Mesenchymal stem cell (in vitro differentiated cells and primary cell): ENCODE data around the gene GLOD4.

Experiments used
- DNase-seq: peaks from one replicate; pipeline ENCODE4 v3.0.0-alpha.2; 2013
- H2AFZ ChIP-seq: one replicate; pipeline ENCODE4 v1.6.1; 2013; ENCODE audit warnings: low read depth, mild to moderate bottlenecking, control low read depth, inconsistent platforms, low read length, moderate library complexity
- H2AK5ac ChIP-seq: 2 replicates; pipeline ENCODE4 v1.6.1; 2013; ENCODE audit warnings: low read length, moderate library complexity, mild to moderate bottlenecking, inconsistent platforms; ENCODE audit not compliant: severe bottlenecking
- H2BK120ac ChIP-seq: one replicate; pipeline ENCODE4 v1.6.1; 2013; ENCODE audit warnings: low read depth, mild to moderate bottlenecking, inconsistent platforms, low read length, moderate library complexity
- H2BK12ac ChIP-seq, 2 experiments: one replicate each; pipeline ENCODE4 v1.6.1; 2013; ENCODE audit warnings: inconsistent platforms in 2 of 2, low read length in 2 of 2, mild to moderate bottlenecking in 2 of 2, moderate library complexity in 2 of 2, control low read depth in 1 of 2
- H2BK15ac ChIP-seq: one replicate; pipeline ENCODE4 v1.6.1; 2013; ENCODE audit warnings: mild to moderate bottlenecking, low read depth, inconsistent platforms; ENCODE audit not compliant: poor library complexity, severe bottlenecking
- H2BK5ac ChIP-seq: 2 replicates; pipeline ENCODE4 v1.6.1; 2013; ENCODE audit warnings: low read depth, mild to moderate bottlenecking, low read length, control low read depth, inconsistent platforms; ENCODE audit not compliant: poor library complexity, severe bottlenecking
- H3K14ac ChIP-seq, 2 experiments: one replicate each; pipeline ENCODE4 v1.6.1; 2013; ENCODE audit warnings: inconsistent platforms in 2 of 2, low read length in 2 of 2, control low read depth in 1 of 2, mild to moderate bottlenecking in 1 of 2, moderate library complexity in 1 of 2
- H3K18ac ChIP-seq, 2 experiments: one replicate each; pipeline ENCODE4 v1.6.1; 2013; ENCODE audit warnings: inconsistent platforms in 2 of 2, low read length in 2 of 2, control low read depth in 1 of 2, low read depth in 1 of 2, mild to moderate bottlenecking in 1 of 2
- H3K23ac ChIP-seq, 2 experiments: one replicate each; pipeline ENCODE4 v1.6.1; 2013; ENCODE audit warnings: inconsistent platforms in 2 of 2, low read length in 2 of 2, mild to moderate bottlenecking in 2 of 2, moderate library complexity in 2 of 2, control low read depth in 1 of 2
- H3K27ac ChIP-seq: 2 replicates; pipeline ENCODE4 v1.5.1; 2013; ENCODE audit warnings: mild to moderate bottlenecking, moderate library complexity, low read length, control low read depth, inconsistent platforms; ENCODE audit not compliant: poor library complexity, severe bottlenecking
- H3K27me3 ChIP-seq, 2 experiments: 2 replicates each; pipeline versions ENCODE4 v1.6.1 to v1.7.0; 2013; ENCODE audit warnings: low read length in 2 of 2, mild to moderate bottlenecking in 2 of 2, moderate library complexity in 2 of 2, control low read depth in 1 of 2, inconsistent platforms in 1 of 2; ENCODE audit not compliant: control insufficient read depth in 1 of 2, insufficient read depth in 1 of 2
- H3K36me3 ChIP-seq, 2 experiments: 2 replicates each; pipeline versions ENCODE4 v1.6.1 to v1.7.0; 2013; ENCODE audit warnings: low read length in 2 of 2, control low read depth in 1 of 2, inconsistent platforms in 1 of 2, low read depth in 1 of 2, mild to moderate bottlenecking in 1 of 2; ENCODE audit not compliant: insufficient read depth in 2 of 2, control insufficient read depth in 1 of 2
- H3K4ac ChIP-seq, 2 experiments: one replicate each; pipeline ENCODE4 v1.6.1; 2013; ENCODE audit warnings: inconsistent platforms in 2 of 2, low read length in 2 of 2, mild to moderate bottlenecking in 2 of 2, moderate library complexity in 2 of 2, control low read depth in 1 of 2, low read depth in 1 of 2
- H3K4me1 ChIP-seq: 2 replicates; pipeline ENCODE4 v1.6.1; 2013; ENCODE audit warnings: low read depth, low read length, control low read depth; ENCODE audit not compliant: control insufficient read depth, insufficient read depth
- H3K4me2 ChIP-seq: 2 replicates; pipeline ENCODE4 v1.6.1; 2013; ENCODE audit warnings: low read length, mild to moderate bottlenecking, inconsistent platforms; ENCODE audit not compliant: poor library complexity, severe bottlenecking
- H3K4me3 ChIP-seq, 2 experiments: 2 replicates each; pipeline versions ENCODE4 v1.5.1 to v1.7.0; 2013; ENCODE audit warnings: low read length in 2 of 2, mild to moderate bottlenecking in 2 of 2, control low read depth in 1 of 2, low read depth in 1 of 2; ENCODE audit not compliant: insufficient read depth in 1 of 2
- H3K79me1 ChIP-seq: replicated peaks from 2 replicates; pipeline ENCODE4 v1.6.1; 2013; ENCODE audit warnings: mild to moderate bottlenecking, control low read depth, low read length, inconsistent platforms; ENCODE audit not compliant: poor library complexity, severe bottlenecking
- H3K9ac ChIP-seq: 2 replicates; pipeline ENCODE4 v1.7.0; 2013; ENCODE audit warnings: mild to moderate bottlenecking, low read length, moderate library complexity
- H3K9me3 ChIP-seq: 2 replicates; pipeline ENCODE4 v1.7.0; 2013; ENCODE audit warnings: mild to moderate bottlenecking, low read length; ENCODE audit not compliant: control insufficient read depth
- H4K8ac ChIP-seq: one replicate; pipeline ENCODE4 v1.6.1; 2013; ENCODE audit warnings: inconsistent platforms, mild to moderate bottlenecking, low read length, moderate library complexity
- H4K91ac ChIP-seq: one replicate; pipeline ENCODE4 v1.6.1; 2013; ENCODE audit warnings: mild to moderate bottlenecking, low read length, inconsistent platforms
- WGBS: methylation state at CpG from one replicate; pipeline ENCODE4 v1.1.7; 2013; ENCODE audit warnings: mixed read lengths; 5-methylcytosine and 5-hydroxymethylcytosine counted together

The GLOD4 gene

DNA sequence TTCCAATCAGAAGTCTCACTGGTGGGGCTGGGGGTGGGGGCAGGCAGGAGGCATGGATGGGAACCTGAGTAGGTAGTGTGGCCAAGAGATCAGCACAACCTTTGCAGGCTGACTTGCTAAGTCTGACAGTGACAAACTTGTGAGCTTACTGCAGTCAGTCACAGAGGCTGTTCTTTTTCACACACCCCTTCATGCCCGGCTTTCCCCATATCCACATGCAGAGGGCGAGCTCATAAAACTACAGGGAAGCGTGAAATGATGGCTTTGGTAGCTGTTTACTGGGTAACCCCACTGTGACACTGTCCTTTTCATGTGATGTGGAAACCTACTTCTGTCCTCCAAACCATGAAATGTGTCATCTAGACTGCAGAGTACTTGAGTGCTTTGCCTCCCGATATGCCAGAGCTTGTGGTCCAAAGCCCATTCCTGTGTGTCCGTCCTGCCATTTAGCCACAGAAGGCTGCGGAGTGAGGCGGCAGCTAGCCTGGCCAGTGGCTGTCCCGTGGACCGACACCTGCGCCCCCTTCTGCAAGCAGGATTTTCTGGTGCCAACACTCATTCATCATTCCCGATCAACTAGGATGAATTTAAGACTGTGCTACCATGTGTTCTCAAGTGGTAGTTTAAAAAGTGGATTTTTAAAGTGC lies 39.8 kb downstream of the GLOD4 start:
- no peak overlapping the region for H3K4me3 ChIP-seq
- no peak overlapping the region for H3K27ac ChIP-seq
- peaks cover 48% of the 10 kb centered on the region for H3K79me1 ChIP-seq
- WGBS: 93% methylated on average over 11 of the region's 11 CpGs
- H4K8ac ChIP-seq: no peak overlapping the region
- H3K4me2 ChIP-seq: no peak overlapping the region
- H2BK5ac ChIP-seq: no peak overlapping the region
- no peak overlapping the region for H3K4ac ChIP-seq
- H3K18ac ChIP-seq: no peak overlapping the region
- no peak overlapping the region for H2BK15ac ChIP-seq
- H3K9me3 ChIP-seq: no peaks in the 10 kb centered on the region
- H3K9ac ChIP-seq: no peak overlapping the region
- no peak overlapping the region for H2AFZ ChIP-seq
- H3K14ac ChIP-seq: no peak overlapping the region
- H3K36me3 ChIP-seq: peaks cover 68 to 93% of the 10 kb centered on the region in 2 experiments
- H2BK120ac ChIP-seq: no peak overlapping the region
- H2AK5ac ChIP-seq: no peak overlapping the region
- no peaks in the 10 kb centered on the region for H3K27me3 ChIP-seq
- H3K4me1 ChIP-seq: peaks cover 1% of the 10 kb centered on the region
- no peak for DNase-seq
- H4K91ac ChIP-seq: no peak overlapping the region
- no peak overlapping the region for H3K23ac ChIP-seq
- H2BK12ac ChIP-seq: no peak overlapping the region

DNA sequence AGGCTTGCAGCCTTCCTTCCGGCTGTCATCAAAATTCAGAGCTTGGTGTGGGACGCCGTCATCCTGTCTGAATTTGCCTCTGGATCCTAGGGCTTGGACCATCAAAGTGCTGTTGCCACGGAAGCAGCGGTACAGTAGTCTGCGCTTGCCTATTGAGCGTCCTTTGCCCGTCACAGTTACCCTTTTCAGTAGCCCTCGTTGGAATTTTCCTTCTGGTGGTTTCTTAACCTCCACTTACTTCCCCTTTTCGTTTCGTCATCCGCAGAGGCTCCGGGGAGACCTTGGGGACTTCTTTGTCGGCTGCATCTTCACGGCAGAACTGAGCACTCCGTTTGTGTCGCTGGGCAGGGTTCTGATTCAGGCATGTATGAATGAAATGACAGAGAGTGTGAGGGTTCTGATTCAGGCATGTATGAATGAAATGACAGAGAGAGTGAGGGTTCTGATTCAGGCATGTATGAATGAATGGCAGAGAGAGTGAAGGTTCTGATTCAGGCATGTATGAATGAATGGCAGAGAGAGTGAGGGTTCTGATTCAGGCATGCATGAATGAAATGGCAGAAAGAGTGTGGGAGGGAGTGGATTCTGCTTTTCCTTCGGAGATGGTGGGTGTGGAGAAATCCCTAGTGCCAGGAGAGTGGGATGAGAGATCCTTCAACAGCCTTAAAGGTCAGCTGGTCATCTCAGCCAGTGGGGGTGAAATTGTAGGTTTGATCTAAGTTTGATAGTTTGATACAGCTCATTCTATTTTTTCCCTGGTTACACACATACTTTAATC lies 41.7 kb downstream of the GLOD4 start:
- Histone ChIP-seq H3K4me1 (peaks cover 1% of the 10 kb centered on the region), H3K79me1 (peaks cover 34% of the 10 kb centered on the region), H3K23ac (no peak overlapping the region)

DNA sequence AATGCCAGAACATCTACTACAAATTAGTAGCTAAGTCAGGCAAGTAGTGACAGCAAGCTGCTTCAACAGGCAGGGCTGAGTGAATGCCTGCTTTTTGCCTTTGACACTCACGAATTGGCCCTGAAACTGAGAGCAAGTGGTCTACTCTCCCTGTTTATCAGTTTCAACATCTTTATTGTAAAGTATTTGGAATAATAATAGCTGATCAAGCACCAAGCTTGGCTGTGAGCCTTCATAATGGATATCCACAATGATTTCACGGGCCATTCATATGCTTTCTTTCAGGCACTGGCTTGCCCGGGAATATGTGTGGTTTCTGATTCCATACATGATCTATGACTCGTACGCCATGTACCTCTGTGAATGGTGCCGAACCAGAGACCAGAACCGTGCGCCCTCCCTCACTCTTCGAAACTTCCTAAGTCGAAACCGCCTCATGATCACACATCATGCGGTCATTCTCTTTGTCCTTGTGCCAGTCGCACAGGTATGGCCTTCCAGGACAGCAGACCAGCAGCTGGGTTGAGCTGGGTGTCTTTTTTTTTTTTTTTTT lies 44.4 kb downstream of the GLOD4 start:
- Histone ChIP-seq H3K23ac (no peak overlapping the region), H3K9me3 (no peaks in the 10 kb centered on the region), H2AFZ (no peak overlapping the region), H2BK5ac (no peak overlapping the region), H3K14ac (no peak overlapping the region), H2BK15ac (no peak overlapping the region), H3K4me1 (peaks cover 8% of the 10 kb centered on the region), H2AK5ac (no peak overlapping the region), H3K9ac (no peak overlapping the region), H2BK120ac (no peak overlapping the region), H3K36me3 (peaks cover 32 to 68% of the 10 kb centered on the region in 2 experiments), H2BK12ac (no peak overlapping the region), H4K91ac (no peak overlapping the region), H3K4ac (no peak overlapping the region), H3K27me3 (no peaks in the 10 kb centered on the region), H3K18ac (no peak overlapping the region), H3K27ac (no peak overlapping the region), H4K8ac (no peak overlapping the region), H3K4me2 (no peak overlapping the region), H3K79me1 (peaks cover 18% of the 10 kb centered on the region), H3K4me3 (no peak overlapping the region)
- 93% methylated on average over 13 of the region's 13 CpGs for WGBS
- DNase-seq: no peak

More for the DNA sequence above, 41.7 kb downstream of the GLOD4 start:
- no peak overlapping the region for H2AFZ ChIP-seq
- DNase-seq: no peak
- no peak overlapping the region for H3K4me3 ChIP-seq
- no peaks in the 10 kb centered on the region for H3K9me3 ChIP-seq
- H4K91ac ChIP-seq: no peak overlapping the region
- no peak overlapping the region for H4K8ac ChIP-seq
- WGBS: 97% methylated on average over 18 of the region's 18 CpGs
- H2BK120ac ChIP-seq: no peak overlapping the region
- H3K4ac ChIP-seq: no peak overlapping the region
- H2BK5ac ChIP-seq: no peak overlapping the region
- no peak overlapping the region for H2BK12ac ChIP-seq
- no peak overlapping the region for H3K18ac ChIP-seq
- H3K14ac ChIP-seq: no peak overlapping the region
- H2BK15ac ChIP-seq: no peak overlapping the region
- H3K36me3 ChIP-seq: peaks cover 49 to 84% of the 10 kb centered on the region in 2 experiments
- no peak overlapping the region for H3K27ac ChIP-seq
- no peak overlapping the region for H2AK5ac ChIP-seq
- no peaks in the 10 kb centered on the region for H3K27me3 ChIP-seq
- H3K4me2 ChIP-seq: no peak overlapping the region
- no peak overlapping the region for H3K9ac ChIP-seq

DNA sequence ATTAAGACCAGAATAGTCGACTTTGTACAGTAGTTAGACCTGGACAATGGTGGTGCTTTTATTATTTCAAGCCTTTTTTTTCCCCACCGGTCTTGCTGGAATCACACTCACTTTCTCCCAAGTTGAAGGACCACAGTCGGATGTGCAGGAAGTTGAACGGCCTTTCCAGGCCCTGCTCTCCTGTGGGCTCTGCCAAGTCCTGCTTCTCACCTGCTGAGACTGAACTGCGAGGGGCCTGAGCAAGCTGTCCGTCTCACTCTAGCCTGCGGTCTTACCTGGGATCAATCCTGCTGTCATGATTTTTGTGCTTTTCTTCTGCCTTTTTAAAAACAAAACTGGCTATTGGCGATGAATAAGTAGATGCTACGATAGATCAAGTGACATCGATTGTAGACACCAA lies 48.3 kb downstream of the GLOD4 start:
- H3K23ac ChIP-seq: no peak overlapping the region
- H3K36me3 ChIP-seq: peaks cover 9 to 33% of the 10 kb centered on the region in 2 experiments
- H3K79me1 ChIP-seq: peaks cover 14% of the 10 kb centered on the region
- H3K4me1 ChIP-seq: peaks cover 12% of the 10 kb centered on the region
- H2AK5ac ChIP-seq: no peak overlapping the region
- 84% methylated on average over 10 of the region's 10 CpGs for WGBS
- no peak overlapping the region for H2BK120ac ChIP-seq
- H4K91ac ChIP-seq: no peak overlapping the region
- H2BK15ac ChIP-seq: no peak overlapping the region
- peak overlapping the region in 1 of 2 experiments; percentile 82 for H3K4me3 ChIP-seq
- H2AFZ ChIP-seq: no peak overlapping the region
- H3K9me3 ChIP-seq: no peaks in the 10 kb centered on the region
- H4K8ac ChIP-seq: no peak overlapping the region
- no peak overlapping the region for H2BK5ac ChIP-seq
- no peak overlapping the region for H3K14ac ChIP-seq
- H3K27ac ChIP-seq: no peak overlapping the region
- peak overlapping the region; percentile 82 for H3K9ac ChIP-seq
- no peak for DNase-seq
- peak overlapping the region; percentile 75 for H3K4me2 ChIP-seq
- H3K27me3 ChIP-seq: no peaks in the 10 kb centered on the region
- no peak overlapping the region for H2BK12ac ChIP-seq
- H3K18ac ChIP-seq: no peak overlapping the region
- H3K4ac ChIP-seq: no peak overlapping the region
